LNCaP clone FGC (cell line): ENCODE data around the gene DEDD.

Experiments
- DNase-seq: peaks from one replicate; pipeline ENCODE4 v3.0.0-alpha.2; 2011; ENCODE audit warnings: low read depth
- H3K4me3 ChIP-seq: 2 replicates; pipeline ENCODE4 v1.5.1; 2011; ENCODE audit warnings: mild to moderate bottlenecking, low read depth, low read length, control low read depth
- CTCF ChIP-seq: IDR thresholded peaks from 2 replicates; pipeline ENCODE4 v1.5.1; 2012; ENCODE audit warnings: mild to moderate bottlenecking; ENCODE audit not compliant: control insufficient read depth, insufficient read depth; ENCODE audit errors: extremely low read depth

Gene DEDD

GRCh38 chr1:161176468-161177111, 44.1 kb upstream of the DEDD start:
- no peak for DNase-seq
- no peak for TF ChIP-seq CTCF
- peak overlapping the region; percentile 92 for H3K4me3 ChIP-seq

- no peak for TF ChIP-seq CTCF
- H3K4me3 ChIP-seq, result peak overlapping the region; percentile 92
- no peak for DNase-seq
These were observed 43.4 kb upstream of the DEDD start for GRCh38 chr1:161175771-161176453.

- TF ChIP-seq CTCF, result no peak
- DNase-seq, result no peak
- no peak overlapping the region for H3K4me3 ChIP-seq
These were observed 42.4 kb upstream of the DEDD start for GRCh38 chr1:161174911-161175310.

- TF ChIP-seq CTCF, result no peak
- no peak for DNase-seq
- H3K4me3 ChIP-seq, result no peak overlapping the region
These were observed 41.2 kb upstream of the DEDD start for GRCh38 chr1:161173711-161174110.

GRCh38 chr1:161172776-161173376, 40.4 kb upstream of the DEDD start:
- no peak overlapping the region for H3K4me3 ChIP-seq
- TF ChIP-seq CTCF, result no peak
- no peak for DNase-seq

- H3K4me3 ChIP-seq, result no peak overlapping the region
- peak; percentile 52 for DNase-seq
- TF ChIP-seq CTCF, result no peak
These were observed 39.9 kb upstream of the DEDD start for GRCh38 chr1:161172349-161172748.
